GM19324 (cell line): ENCODE measurements around the gene KCNMB1.
A peak's percentile ranks its signal among the peaks of the same experiment; 100 is the strongest.

Experiments
- ATAC-seq: cut with Tn5 transposase; IDR thresholded peaks from one replicate; pipeline ENCODE4 v1.9.1; 2021; ENCODE audit warnings: mild to moderate bottlenecking, moderate library complexity; ENCODE audit not compliant: unreplicated experiment, low FRiP score

Gene KCNMB1

DNA sequence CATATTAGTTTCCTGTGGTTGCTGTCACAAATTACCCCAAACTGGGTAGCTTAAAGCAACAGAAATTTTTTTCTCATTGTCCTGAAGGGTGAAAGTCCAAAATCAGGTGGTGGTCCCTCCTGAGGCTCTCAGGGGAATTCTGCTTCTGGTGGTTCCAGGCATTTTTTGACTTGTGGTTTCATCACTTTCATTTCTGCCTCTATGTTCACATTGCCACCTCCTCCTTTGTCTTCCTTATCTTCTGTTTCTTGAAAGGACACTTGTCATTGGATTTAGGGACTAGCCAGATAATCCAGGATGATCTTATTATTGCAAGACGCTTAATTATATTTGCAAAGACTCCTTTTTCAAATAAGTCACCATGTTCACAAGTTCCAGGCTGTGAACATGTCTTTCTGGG is 43.2 kb downstream of the KCNMB1 start:
- no peak for ATAC-seq

- no peak for ATAC-seq
Observed at GRCh38 chr5:170343177-170343576, 46.0 kb downstream of the KCNMB1 start.

GRCh38 chr5:170342153-170342725 is 46.9 kb downstream of the KCNMB1 start:
- ATAC-seq: no peak

DNA sequence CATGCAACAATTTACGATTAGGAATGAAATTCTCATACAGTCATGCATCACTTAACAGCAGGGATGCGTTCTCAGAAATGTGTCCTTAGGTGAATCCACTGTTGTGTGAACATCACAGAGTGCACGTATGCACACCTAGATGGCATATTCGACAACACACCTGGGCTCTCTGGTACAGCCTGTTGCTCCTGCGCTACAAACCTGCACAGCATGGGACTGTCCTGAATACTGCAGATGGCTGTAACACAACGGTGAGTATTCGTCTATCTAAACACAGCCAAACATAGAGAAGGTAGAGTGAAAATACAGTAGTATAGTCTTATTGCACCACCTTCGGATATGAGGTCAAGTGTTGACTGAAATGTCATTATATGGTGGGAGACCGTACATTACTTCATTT is 47.6 kb downstream of the KCNMB1 start:
- ATAC-seq: no peak

- ATAC-seq: no peak
Observed at GRCh38 chr5:170339780-170340167, 49.4 kb downstream of the KCNMB1 start.

GRCh38 chr5:170338933-170339779 is 50.0 kb downstream of the KCNMB1 start:
- ATAC-seq: peak; percentile 66

DNA sequence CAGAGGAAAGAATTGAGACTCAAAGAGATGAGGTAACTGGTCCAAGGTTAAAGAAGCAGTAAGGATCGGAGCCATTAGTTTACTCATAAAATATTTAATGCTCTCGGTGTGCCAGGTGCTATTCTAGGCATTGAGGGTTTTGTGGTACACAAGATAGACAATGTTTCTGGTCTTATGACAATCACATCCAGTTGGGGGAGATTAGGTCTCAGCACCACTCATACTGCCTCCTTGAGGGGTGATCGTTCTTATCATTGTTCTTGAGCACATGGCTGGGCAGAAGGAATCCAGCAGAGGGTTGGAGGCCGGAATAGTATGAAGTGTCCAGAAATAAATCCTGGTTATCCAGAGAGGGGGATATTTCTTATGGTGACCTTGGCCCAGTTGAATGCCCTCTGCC is 50.9 kb downstream of the KCNMB1 start:
- no peak for ATAC-seq

DNA sequence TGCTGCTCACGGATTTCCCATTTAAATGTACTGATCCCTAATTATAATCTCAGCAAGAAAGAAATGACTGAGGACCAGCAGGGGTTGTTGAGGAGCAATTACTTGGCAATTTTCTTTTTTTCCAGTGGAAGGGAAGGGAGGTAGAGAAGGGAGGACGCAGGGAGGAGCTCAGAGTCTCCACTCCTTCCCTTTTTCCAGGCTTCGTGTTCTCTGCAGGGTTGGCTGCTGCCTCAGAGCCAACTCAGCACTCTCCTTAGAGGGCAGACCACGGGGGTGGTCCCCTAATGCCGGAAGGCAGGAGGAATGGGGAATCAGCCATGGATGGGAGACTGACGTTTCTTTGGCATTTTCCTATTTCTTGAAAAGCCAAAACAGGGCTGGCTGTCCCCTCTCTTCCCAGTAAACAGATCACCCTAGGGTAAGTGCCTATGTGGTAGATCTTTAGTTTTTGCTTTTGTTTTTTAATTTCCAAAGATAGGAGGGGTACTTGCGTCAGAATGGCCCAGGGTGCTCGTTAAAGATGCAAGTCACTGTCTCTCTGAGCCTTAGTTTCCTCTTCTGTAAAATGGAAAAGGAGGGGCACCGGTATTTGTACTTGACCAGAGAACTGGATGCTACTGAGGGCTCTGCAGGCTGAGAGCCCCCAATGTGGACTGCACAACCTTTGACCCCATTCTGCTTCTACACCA is 52.0 kb downstream of the KCNMB1 start:
- ATAC-seq: no peak

GRCh38 chr5:170336065-170336464 is 53.1 kb downstream of the KCNMB1 start:
- ATAC-seq: no peak

DNA sequence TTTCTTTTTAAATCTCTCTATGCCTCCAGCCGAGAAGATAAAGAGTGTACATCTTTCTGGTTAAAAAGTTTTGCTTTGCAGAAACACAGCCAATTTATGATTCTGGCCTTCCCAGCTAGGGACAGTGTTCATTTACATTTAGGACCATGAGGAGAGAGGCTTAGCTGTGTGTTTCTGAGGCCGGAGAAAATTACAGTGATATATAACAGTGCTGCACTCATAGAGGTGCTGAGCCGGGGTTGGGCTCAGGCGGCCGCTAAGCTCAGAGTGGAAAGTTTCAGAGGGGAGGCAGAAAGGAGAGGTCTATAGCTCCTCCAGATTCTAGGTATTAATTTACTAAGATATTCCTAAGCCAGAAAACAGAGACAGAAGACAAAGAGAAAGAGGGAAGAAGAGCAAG is 54.5 kb downstream of the KCNMB1 start:
- no peak for ATAC-seq

DNA sequence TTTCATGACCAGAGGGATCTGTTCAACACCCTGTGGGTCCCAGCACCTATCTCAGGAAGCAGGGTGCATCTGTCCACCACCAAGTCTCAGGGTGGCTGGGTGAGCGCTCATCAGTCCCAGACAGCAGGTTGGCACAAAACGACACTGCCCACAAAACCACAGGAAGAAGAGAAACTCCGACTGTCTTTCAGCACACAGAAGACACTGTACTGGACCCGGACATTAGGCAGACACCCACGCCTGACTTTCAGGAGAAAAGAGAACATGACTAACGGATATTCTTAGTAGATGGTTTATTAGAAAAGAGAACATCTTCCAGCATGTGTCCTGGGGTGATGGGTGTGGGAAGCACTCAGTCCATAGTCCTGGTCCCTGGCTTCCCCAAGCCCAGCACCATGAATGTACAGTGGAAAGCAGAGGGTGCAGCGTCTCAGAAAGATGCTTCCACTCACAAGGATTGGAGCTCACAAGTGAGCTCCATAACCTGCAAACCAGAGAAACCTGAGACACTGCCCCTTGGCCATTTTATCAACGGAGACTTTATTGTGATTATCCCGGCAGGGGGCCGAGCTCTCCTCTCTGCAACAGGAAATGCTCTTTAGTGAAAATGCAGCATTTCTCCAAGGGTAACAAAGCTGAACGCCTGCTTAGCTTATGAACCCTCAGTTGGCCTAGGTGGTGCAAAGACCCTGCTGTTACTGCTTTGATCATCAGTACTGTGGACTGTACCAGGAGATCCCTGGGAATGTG is 55.8 kb downstream of the KCNMB1 start:
- ATAC-seq: peak; percentile 56

DNA sequence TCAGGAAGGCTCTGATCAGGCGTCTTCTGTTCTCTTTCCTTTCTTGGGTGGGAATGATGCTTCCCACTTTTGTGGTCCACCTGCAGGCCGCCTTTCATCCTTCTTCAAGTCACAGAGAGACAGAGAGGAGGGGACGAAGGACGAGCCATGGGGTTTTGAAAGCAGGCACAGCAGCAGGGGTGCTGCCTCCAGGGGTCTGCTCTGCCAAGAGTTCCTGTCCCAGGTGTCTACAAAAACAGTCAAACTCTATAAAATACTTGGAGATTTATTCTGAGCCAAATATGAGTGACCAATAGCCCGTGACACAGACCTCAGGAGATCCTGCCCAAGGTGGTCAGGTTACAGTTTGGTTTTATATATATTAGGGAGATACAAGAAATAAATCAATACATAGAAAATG is 57.1 kb downstream of the KCNMB1 start:
- no peak for ATAC-seq

- ATAC-seq: no peak
Observed at GRCh38 chr5:170330568-170331054, 58.6 kb downstream of the KCNMB1 start.

DNA sequence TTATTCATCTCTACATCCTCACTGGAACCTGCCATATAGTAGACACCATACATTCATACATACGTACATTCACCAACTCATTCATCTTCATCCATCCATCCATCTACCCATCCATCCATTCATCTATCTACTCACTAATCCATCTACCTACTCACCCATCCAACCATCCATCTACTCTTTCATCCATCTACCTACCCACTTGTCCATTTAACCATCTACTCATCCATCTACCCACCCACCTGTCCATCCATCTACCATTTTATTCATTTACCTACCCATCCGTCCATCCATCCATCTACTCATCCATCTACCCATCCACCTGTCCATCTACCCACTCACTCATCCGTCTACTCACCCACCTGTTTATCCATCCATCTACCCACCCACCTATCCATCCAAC is 59.6 kb downstream of the KCNMB1 start:
- ATAC-seq: no peak

DNA sequence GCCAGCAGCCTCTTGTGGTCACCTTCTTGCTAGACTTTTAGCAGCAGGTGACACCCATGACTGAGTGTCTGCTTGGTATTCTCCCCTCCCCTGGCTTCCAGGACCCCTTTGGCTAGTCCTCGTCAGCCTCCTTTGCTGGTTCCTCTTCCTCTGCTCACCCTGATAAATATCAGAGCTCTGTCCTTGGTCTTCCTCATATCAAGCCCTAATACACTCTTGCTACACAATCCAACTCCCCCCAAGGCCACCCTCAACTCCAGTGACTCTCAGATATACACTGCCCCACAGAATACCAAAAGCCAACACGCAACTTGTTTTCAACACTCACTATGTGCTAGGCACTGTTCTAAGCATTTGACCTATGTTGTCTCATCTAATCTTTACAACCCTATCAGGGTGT is 61.3 kb downstream of the KCNMB1 start:
- no peak for ATAC-seq

DNA sequence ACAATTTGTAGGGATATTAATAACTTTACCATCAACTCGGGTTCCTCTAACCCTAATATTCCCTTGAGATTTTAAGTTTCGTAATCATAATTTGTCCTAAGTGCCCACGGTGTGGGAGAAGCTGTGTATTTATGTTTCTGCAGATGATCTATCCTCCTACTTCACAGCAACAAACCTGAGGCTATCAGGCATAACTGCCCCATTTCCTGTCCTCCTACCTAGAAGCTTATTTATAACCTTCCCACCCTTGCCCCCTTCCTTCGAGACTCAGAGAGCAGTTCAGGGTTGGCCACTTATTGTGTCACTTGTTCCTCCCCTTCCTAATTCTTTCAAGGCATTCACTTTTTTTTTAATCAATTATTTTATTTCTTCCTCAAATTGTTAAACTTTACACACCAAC is 62.0 kb downstream of the KCNMB1 start:
- ATAC-seq: peak; percentile 38
